ENCODE results near the gene PLEKHM3.
"Not testable (repeated sequence)": the region's sequence is repeated elsewhere in the genome, so short reads cannot be mapped to it uniquely, and the experiment has no call there.

PLEKHM3 gene

GRCh38 chr2:207914716-207915115 is 110.6 kb downstream of the PLEKHM3 start:
- DNase-seq: no peak

DNA sequence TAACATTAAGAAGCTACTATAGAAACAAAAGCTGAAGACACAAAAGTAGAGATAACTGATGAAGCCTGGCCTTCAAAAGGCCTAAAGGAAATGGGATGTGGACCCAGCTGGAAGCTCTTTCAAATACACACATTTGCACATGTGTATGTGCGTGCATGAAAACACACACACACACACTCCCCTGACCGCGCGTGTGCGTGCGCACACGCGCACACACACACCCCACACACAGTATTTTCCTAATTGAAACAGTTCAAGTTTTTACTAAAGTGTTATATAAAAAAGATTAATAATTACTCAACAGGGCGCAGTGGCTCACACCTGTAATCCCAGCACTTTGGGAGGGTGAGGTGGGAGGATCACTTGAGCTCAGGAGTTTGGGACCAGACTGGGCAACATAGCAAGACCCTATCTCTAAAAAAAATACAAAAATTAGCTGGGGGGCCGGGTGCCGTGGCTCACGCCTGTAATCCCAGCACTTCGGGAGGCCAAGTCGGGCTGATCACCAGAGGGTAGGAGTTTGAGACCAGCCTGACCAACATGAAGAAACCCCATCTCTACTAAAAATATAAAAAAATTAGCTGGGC is 111.5 kb downstream of the PLEKHM3 start:
- DNase-seq: no peak

DNA sequence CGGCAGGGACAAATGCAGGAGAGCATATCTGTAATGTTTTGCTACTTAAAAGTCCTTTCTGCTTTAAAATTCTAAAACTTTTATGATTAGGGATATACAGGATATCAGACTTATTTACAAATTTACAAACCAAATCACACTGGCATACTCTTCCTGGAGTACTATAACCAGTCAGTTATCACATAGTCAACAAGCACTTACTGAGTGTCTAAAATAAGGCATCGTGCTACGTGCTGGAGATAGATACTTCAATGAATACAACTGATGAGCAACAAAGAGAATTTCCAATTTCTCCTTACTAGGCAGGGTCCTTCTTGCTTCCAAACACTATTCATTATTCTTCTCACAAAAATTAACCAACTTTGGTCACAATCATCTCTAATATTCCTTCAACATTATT is 113.5 kb downstream of the PLEKHM3 start:
- no peak for DNase-seq

GRCh38 chr2:207911215-207911614 is 114.1 kb downstream of the PLEKHM3 start:
- DNase-seq: no peak

- DNase-seq: not testable (repeated sequence)
These were observed 118.8 kb downstream of the PLEKHM3 start for GRCh38 chr2:207906495-207906894.

- DNase-seq: no peak
These were observed 119.8 kb downstream of the PLEKHM3 start for GRCh38 chr2:207905546-207905945.

- DNase-seq: no peak
These were observed 122.1 kb downstream of the PLEKHM3 start for GRCh38 chr2:207903236-207903635.

DNA sequence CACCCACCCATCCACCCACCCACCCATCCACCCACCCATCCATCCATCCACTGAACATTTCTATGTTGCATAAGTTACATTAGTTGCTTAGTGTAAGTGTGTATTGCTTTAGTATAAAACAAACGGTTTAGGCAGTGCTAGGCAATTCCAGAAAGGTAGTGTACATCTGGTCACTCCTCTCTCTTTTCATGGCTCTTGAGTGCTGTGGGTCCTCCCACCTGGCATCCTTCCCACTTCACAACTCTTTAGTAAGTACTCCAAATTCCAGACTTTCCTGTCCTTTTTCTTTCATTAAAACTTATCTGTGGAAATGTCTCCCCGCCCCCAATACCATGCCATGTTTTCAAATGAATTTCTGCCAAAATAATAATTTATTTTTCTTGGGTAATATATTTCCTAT is 122.5 kb downstream of the PLEKHM3 start:
- DNase-seq: no peak

DNA sequence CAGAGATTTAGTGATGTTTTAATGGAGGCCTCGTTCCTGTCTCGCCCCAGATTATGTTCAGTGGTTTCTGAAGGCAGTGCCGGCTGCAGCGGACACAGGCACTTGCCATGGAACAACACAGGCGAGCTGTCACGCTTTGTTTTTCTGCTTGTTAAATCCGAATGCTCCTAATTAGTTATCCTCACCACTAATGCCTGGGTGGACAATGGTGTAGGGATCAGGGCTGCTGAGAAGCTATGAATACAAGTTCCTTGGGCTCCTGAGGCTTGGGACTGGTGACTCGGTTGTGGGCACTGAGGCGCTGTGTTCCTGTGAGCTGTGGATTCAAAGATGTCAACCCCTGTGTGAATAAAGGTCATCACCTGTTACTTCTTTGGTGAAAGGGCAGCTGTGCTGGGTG is 123.5 kb downstream of the PLEKHM3 start:
- DNase-seq: no peak

- peak; percentile 20 for DNase-seq
These were observed 123.9 kb downstream of the PLEKHM3 start for GRCh38 chr2:207901401-207901800.

- no peak for DNase-seq
These were observed 127.0 kb downstream of the PLEKHM3 start for GRCh38 chr2:207898354-207898695.

DNA sequence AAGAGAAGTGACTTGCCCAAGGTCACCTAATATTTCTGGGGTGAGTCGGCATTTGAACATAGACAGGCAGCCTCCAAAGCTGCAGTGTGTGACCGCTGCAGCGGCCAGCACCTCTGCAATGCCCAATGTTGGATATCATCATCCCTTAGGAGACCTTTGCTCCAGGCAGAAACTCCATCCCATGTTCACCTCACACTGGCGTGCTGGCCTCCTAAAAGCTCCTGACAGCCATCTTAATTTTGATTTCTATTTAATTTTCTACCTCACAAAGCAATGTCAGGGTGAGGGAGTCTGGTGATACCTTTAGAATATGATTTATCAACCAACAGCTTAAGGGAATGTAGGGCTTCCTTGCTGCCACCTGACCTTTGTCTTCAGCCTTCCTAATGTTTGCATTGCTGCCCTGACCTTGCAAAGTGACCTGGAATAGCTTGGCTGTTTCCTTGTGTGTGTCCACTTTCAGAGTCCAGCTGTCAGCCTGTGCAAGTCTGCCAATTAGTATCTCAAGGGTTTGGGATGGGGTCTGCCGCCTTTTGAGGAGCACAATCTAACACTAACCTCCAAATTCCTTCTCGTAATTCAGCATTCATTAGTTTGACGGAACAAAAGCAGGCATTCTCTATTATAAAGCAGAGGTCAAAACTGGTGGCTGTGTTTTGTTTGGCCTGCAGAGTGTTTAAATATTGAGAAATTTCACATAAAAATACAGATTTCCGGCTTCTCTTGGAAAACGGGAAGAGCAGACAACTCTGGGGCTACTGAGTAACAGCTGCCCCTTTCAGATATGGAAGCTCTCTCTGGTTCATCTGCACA is 127.6 kb downstream of the PLEKHM3 start:
- no peak for DNase-seq

DNA sequence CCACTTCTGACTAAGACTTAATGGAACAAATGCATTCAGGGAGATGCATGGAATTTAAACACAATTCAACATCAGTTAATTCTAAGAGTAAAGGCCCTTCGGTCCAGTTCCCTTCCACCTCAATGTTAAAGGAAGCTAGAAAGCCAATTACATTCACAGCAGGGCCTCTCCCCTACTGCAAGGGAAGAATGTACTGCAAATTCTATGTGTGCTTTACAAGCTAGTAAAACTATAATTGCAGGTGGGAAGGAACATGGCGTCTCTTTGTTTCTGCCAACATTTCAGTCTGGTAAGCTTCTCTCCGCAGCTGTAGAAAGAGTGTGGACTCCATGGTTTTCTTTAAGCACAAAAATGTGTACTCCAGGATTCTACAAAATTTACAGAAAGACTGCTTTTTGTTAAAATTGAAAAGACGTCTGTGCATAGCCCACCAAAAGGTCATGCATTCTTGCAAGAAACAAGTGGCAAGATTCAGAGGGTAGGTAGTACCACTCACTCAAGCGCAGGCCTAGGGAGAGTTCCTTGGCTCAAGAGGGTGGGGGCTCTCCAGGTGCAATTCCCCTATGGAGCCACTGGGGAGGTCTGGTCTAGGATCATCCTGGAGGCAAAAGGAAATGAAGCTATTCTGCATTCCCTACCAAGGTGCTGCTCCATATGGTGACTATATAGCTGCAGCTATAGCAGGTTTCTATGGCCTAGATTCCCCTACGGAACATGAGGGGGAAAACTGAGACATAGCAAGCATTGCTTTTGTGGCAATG is 128.6 kb downstream of the PLEKHM3 start:
- no peak for DNase-seq

- DNase-seq: no peak
These were observed 130.0 kb downstream of the PLEKHM3 start for GRCh38 chr2:207895274-207895860.

DNA sequence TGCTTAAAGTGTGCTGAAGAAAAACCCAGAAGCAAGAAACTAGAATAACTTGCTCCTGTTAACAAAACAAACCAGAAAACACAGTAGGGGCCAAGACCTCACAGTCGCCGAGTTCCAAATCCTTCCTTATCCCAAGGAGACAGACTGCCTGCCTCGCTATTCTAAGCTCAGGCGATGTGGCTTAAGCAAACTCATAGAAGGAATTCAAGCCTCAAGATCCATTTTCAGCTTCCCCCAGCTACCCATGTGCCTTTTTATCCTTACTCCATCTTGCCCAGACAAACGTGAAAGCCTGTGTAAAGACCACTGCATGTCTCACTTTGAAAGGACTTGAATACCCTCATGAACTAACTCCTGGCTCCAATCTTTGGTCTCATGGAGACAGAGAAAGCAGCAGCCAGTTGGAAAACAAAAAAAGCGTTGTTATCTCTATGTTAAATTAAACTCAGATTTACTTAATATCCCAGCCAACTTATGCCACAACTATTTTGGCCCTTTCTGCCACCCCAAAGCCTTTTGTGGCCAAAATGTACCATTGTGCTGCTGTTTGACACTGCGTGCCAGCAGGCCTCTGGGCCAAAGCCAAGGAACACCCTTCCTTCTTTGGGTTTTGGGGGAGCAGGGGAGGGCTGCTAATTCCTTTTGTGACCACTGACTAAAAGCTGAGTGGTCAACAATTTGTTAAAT is 132.5 kb downstream of the PLEKHM3 start:
- DNase-seq: no peak

- no peak for DNase-seq
These were observed 134.1 kb downstream of the PLEKHM3 start for GRCh38 chr2:207891086-207891844.

DNA sequence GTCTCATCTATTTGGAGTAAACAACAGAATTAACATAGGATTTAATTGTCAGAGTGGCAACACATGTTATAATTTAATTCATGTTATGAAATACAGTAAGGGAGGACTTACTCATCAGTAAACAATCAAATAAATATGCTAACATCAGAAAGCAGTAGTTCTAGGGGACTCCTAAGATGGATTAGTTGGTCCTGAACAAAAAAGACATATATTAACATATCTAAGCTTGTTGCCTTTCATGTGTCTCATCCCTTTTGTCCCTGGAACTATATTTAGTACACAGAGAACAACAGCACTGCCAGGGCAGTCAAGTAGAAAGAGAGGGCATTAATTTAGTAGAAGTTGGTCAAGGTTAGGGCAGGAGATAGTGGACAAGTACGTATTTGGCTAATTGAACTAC is 137.8 kb downstream of the PLEKHM3 start:
- no peak for DNase-seq

DNA sequence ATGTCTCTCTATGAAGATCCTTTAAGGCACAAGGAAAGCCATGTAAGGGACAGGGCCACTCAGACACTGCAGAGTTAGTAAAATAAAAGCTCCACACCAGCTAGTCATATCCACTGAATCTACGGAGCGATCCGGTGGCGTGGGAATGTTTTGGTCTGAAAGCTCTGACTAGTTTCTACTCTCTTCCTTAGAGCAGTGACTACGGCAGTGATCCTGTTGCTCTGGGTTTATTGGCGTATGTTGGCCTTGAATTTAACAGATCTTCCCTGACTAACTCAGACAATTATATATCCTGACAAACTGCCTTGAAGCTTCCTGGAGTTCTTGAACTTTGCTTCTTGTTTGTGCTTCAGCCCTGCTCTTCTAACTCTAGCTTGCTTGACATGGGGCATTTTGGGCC is 140.3 kb downstream of the PLEKHM3 start:
- DNase-seq: no peak

DNA sequence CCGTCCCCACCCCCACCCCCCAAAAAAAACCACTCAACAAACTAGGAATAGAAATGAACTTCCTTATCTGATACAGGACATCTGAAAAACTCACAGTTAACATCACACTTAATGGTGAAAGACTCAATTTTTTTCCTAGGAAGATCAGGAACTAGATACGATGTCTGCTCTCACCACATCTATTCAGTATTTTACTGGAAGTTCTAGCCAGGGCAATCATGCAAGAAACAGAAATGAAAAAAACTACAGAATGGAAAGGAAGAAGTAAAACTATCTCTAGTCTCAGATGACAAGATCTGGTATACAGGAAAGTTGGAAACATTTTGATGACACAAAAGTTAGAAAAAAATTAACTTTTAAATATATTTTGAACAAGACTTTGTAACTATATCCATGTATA is 141.2 kb downstream of the PLEKHM3 start:
- DNase-seq: no peak

DNA sequence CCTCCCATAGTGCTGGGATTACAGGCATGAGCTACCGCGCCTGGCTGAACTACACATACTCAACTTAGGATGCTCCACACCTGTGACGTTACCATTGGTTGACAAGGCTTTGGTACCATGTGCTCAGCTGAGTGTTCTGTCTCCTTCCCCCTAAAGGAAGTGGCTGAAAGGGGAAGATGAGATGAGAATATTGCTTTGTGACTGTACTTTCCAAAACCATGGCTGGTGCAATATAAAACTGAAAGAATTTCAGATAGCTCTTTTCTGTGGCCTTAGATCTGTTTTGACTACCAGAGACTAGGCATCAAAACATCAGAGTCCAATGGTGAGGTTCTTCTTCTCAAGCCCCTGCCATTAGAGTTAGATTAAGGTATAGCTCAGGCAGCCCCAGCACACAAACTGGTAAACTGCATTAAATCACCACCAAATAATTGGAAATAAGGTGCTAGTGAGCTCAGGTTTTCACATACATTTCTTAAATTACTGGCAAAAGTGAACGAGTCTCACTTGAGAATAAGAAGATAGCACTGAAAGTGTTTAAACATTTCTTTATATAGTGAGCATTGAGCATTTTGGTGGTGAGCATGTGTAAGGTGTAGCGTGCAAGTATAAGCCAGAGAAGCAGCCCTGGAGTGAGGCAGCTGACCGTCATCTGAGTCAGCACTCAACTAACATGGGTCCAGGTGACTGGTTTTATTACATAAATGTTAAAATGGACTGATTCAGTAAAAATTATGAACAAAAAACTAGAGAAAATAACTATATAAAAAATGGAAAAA is 142.1 kb downstream of the PLEKHM3 start:
- no peak for DNase-seq

DNA sequence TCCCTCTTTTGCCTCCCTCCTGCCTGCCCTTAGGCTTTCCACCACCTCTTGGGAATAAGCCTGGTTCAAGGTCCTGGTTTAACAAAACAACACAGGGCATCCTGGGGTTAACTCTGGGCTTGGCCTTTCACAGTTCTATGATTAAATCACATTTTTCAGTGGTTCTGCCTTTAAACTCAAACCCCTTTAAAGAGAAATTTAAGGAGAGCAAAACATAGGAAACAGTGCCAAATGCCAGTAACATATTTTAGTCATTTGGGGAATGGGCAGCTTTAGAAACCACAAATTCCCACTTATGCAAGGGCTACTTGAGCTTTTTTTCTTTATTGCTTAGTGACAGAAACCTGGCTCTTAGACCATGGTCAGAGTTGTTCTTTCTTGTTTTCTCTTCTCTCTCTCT is 143.4 kb downstream of the PLEKHM3 start:
- no peak for DNase-seq

GRCh38 chr2:207879536-207879935 is 145.8 kb downstream of the PLEKHM3 start:
- no peak for DNase-seq
